IPS DF 19.7 (cell line): ENCODE data around the gene ZNF610.
A peak's percentile ranks its signal among the peaks of the same experiment; 100 is the strongest.

Experiments used
- DNase-seq: peaks from one replicate; pipeline ENCODE4 v3.0.0-alpha.2; 2013; ENCODE audit warnings: low read depth, low spot score

Gene ZNF610

DNA sequence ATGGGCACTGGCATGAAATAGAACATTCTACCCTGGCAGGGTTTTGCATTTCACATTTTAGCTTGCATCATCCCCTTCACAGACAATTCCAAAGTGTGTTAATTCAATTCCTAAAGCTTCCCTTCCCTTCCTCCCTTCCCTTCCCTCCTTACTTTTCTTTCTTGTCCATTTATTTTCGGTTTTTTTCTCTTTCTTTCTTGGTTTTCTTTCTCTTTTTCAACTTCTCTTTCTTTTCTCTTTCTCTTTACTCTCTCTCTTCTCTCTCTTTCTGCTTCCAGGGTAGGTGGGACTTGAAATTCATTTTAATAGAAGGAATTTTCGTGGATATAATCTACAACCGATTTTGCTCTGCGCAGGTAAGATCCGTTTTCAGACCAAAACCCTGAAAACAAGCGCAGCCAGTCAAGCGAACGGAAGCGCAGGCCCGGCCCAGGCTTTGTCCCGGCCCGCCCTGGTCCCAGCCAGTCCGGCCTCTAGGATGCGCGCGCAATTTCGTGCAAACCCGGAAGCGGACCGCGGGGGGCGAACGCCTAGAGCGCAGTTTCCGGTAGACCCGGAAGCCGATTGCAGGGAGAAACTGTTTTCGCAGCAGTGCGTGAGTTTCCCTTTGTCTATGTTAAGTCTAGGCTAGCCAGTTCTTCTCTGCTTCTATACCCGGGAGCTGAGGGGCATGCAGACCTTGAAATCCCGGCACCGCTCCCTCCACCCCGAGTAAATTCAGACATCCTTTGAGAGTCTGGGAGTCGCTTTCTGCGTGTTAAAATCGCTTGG lies 61.5 kb downstream of the ZNF610 start, which contains the start of gene ZNF528:
ZNF528 (plus strand) TSS at position 540 of the 771 bp plus-strand sequence. CDS start 4,165 bp downstream, outside the sequence.
- peak; percentile 48 for DNase-seq

- no peak for DNase-seq
These were observed 62.0 kb downstream of the ZNF610 start for GRCh38 chr19:52398081-52398441.

DNA sequence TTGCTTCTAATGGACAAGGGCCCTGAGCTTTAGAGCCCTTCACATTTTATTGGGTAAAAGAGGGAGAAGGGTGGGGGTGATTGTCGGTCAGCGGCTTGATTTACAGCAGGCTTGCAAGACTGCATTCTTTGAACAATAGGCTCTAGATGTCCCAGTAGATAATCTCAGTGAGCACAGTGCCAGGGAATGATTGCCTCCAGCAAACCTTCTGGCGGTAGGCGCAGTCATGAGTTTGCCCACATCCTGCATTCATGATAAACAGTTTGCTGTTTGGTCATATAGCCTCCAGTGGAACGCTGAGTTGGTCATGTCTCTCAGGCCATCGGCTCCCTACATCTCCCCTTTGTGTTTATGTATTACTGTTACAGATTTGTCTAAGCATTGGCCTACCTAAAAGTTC lies 74.2 kb downstream of the ZNF610 start:
- DNase-seq: no peak

DNA sequence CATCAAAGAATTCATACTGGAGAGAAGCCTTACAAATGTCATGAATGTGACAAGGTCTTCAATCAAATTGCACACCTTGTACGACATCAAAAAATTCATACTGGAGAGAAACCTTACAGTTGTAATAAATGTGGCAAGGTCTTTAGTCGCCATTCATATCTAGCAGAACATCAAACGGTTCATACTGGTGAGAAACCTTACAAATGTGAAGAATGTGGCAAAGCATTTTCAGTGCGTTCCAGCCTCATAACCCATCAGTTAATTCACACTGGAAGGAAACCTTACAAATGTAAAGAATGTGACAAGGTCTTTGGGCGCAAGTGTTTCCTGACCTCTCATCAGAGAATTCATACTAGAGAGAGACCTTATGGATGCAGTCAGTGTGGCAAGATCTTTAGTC lies 79.7 kb downstream of the ZNF610 start:
- DNase-seq: no peak
